CD4-positive, alpha-beta memory T cell (primary cell): ENCODE data around the gene ATN1. TPM values are rescaled to one million over a fixed set of nuclear protein-coding genes. Genes with fewer than 3 reads are reported as not detected.

Source experiments
- CTCF ChIA-PET: fragments of 350-600 bp; sonication (Branson Sonifier 250); formaldehyde crosslinking; loops from one replicate; lab custom pipeline; 2021; ENCODE audit warnings: inconsistent platforms; ENCODE audit not compliant: partially characterized antibody; lab: Charles Lee
- POLR2A ChIA-PET: fragments of 350-600 bp; sonication (Branson Sonifier 250); formaldehyde crosslinking; loops from one replicate; lab custom pipeline; 2021; ENCODE audit not compliant: partially characterized antibody; lab: Charles Lee
- DNase-seq, 5 donors: peaks; one replicate each; pipeline versions ENCODE4 v3.0.0 to v3.0.0-alpha.2; 2020 to 2022; ENCODE audit warnings: mixed read lengths in 1 of 5
- H3K27ac ChIP-seq: one replicate; pipeline ENCODE4 v1.7.0; 2013; ENCODE audit warnings: low read depth, low read length
- H3K27me3 ChIP-seq: 2 replicates; pipeline ENCODE4 v1.7.0; 2013; ENCODE audit warnings: mild to moderate bottlenecking, low read length, moderate library complexity; ENCODE audit not compliant: insufficient read depth
- H3K36me3 ChIP-seq: 2 replicates; pipeline ENCODE4 v1.7.0; 2013; ENCODE audit warnings: mild to moderate bottlenecking, low read length, moderate library complexity; ENCODE audit not compliant: insufficient read depth
- H3K4me1 ChIP-seq: 2 replicates; pipeline ENCODE4 v1.7.0; 2013; ENCODE audit warnings: mild to moderate bottlenecking, low read length, moderate library complexity; ENCODE audit not compliant: insufficient read depth
- H3K4me3 ChIP-seq, 2 donors: one replicate each; pipeline ENCODE4 v1.7.0; 2013; ENCODE audit warnings: low read length in 2 of 2, mild to moderate bottlenecking in 1 of 2
- H3K9me3 ChIP-seq, 2 donors: one replicate each; pipeline ENCODE4 v1.7.0; 2013; ENCODE audit warnings: low read length in 2 of 2, control low read depth in 1 of 2; ENCODE audit not compliant: control insufficient read depth in 1 of 2
- H3K27ac Mint-ChIP-seq, 7 donors: one replicate each; pipeline ENCODE4 v1.8.0; 2020 to 2021; ENCODE audit warnings: mixed read lengths in 7 of 7, mild to moderate bottlenecking in 6 of 7, inconsistent platforms in 3 of 7, moderate library complexity in 3 of 7
- H3K27me3 Mint-ChIP-seq, 2 donors: one replicate each; pipeline ENCODE4 v1.8.0; 2020 to 2021; ENCODE audit warnings: mixed read lengths in 2 of 2
- H3K36me3 Mint-ChIP-seq, 2 donors: one replicate each; pipeline ENCODE4 v1.8.0; 2020 to 2021; ENCODE audit warnings: mixed read lengths in 2 of 2, inconsistent platforms in 1 of 2, mild to moderate bottlenecking in 1 of 2
- H3K4me1 Mint-ChIP-seq, 4 donors: one replicate each; pipeline ENCODE4 v1.8.0; 2020 to 2021; ENCODE audit warnings: mixed read lengths in 4 of 4, mild to moderate bottlenecking in 1 of 4
- H3K4me3 Mint-ChIP-seq, 8 donors: one replicate each; pipeline ENCODE4 v1.8.0; 2020 to 2021; ENCODE audit warnings: mixed read lengths in 8 of 8, mild to moderate bottlenecking in 7 of 8, moderate library complexity in 6 of 8, inconsistent platforms in 3 of 8
- H3K9me3 Mint-ChIP-seq, 8 donors: one replicate each; pipeline ENCODE4 v1.8.0; 2020 to 2021; ENCODE audit warnings: mixed read lengths in 8 of 8, mild to moderate bottlenecking in 5 of 8, inconsistent platforms in 3 of 8, moderate library complexity in 1 of 8
- intact Hi-C: fragments of 100-400 bp; cut with micrococcal nuclease; formaldehyde crosslinking; loops from one replicate; pipeline ENCODE4 v1.15.1; 2023
- polyA plus RNA-seq, 2 donors: library from polyadenylated mRNA; unstranded; fragments of 300-500 nt; fragmentation: Illumina TruSeq; gene quantifications; one replicate each; pipeline ENCODE4 v1.2.3, GENCODE V29; 2021
- total RNA-seq, 2 experiments: library from RNA; stranded (reverse); gene quantifications; one replicate each; pipeline ENCODE4 v1.2.3, GENCODE V29; 2021

The ATN1 gene
- total and polyA plus RNA-seq, 4 experiments from 2014 or later, result 0.16 to 33.0 (median 16.7) TPM

GRCh38 chr12:6941782-6942181 is 14.0 kb downstream of the ATN1 start:
- Histone ChIP-seq H3K36me3 (no peaks in the 10 kb centered on the region), H3K9me3 (no peaks in the 10 kb centered on the region), H3K4me3 (no peak overlapping the region), H3K27me3 (no peaks in the 10 kb centered on the region), H3K27ac (no peak overlapping the region), H3K4me1 (peaks cover 47% of the 10 kb centered on the region)
- no peak overlapping the region for H3K4me3 Mint-ChIP-seq
- H3K36me3 Mint-ChIP-seq, result peaks cover 0 to 22% of the 10 kb centered on the region in 2 donors
- no peaks in the 10 kb centered on the region for H3K27me3 Mint-ChIP-seq
- CTCF ChIA-PET, result interaction anchor here (4.7 to 18.5 kb wide), 3 partner anchors 17 to 71 kb away, joined by 54 to 774 read pairs (median 77); partner anchors contain the start of gene SPSB2
- H3K4me1 Mint-ChIP-seq, result peaks cover 25 to 65% (median 46%) of the 10 kb centered on the region in 4 donors
- intact Hi-C loops, result no loop called here
- H3K27ac Mint-ChIP-seq, result peak overlapping the region in 1 of 7 donors; percentile 98
- peaks cover 0 to 8% (median 0%) of the 10 kb centered on the region in 8 donors for H3K9me3 Mint-ChIP-seq
- no peak for DNase-seq
- POLR2A ChIA-PET, result interaction anchor here (1.0 to 22.1 kb wide), 7 partner anchors 10 to 167 kb away, joined by 3 to 1807 read pairs (median 50); partner anchors contain the start of genes ATN1, EMG1, ENO2 and PHB2

DNA sequence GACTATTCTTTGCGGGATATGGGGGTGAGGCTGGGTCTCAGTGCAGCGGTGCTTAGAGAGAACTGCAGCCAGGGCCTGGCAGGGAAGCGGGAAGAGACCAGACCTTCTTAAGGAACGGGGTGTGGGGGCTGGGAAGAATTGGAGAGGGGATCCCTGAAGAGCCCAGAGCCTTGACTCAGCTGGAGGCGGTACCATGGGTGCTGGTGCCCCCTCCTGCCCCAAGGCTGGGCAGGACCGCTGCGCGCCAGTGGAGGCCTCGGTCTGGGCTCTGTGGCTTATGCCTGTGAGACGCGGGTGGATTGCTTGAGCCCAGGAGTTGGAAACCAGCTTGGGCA is 14.5 kb downstream of the ATN1 start:
- Mint-ChIP-seq H3K4me3 (peak overlapping the region in 6 of 8 donors; percentile 17 to 67 (median 40)), H3K27me3 (no peaks in the 10 kb centered on the region)
- H3K27ac ChIP-seq, result no peak overlapping the region

GRCh38 chr12:6943389-6943721 is 15.6 kb downstream of the ATN1 start:
- CTCF ChIA-PET, result interaction anchor here (0.6 to 18.5 kb wide), 18 partner anchors 9 to 169 kb away, joined by 3 to 774 read pairs (median 10); partner anchors contain the start of genes C1RL, LPCAT3, SPSB2 and TPI1
- Histone ChIP-seq H3K27me3 (no peaks in the 10 kb centered on the region), H3K36me3 (no peaks in the 10 kb centered on the region), H3K27ac (peak overlapping the region; percentile 91), H3K9me3 (no peaks in the 10 kb centered on the region), H3K4me3 (peak overlapping the region; percentile 87 to 90), H3K4me1 (peaks cover 56% of the 10 kb centered on the region)
- H3K36me3 Mint-ChIP-seq, result peaks cover 0 to 19% of the 10 kb centered on the region in 2 donors
- peak overlapping the region; percentile 95 to 100 (median 98) for H3K27ac Mint-ChIP-seq
- POLR2A ChIA-PET, result interaction anchor here (0.7 to 22.1 kb wide), 33 partner anchors 9 to 697 kb away, joined by 3 to 1807 read pairs (median 7); partner anchors contain the start of genes ATN1, C1R, C1RL and CD4
- intact Hi-C loops, result loop anchor here (1.0 kb wide), 1 partner anchor 91 kb away; the partner anchor contains the start of gene USP5
- H3K27me3 Mint-ChIP-seq, result no peaks in the 10 kb centered on the region
- peak overlapping the region; percentile 91 to 99 (median 98) for H3K4me3 Mint-ChIP-seq
- peak in 4 of 5 donors; percentile 90 to 95 (median 92) for DNase-seq
- peaks cover 0 to 10% (median 0%) of the 10 kb centered on the region in 8 donors for H3K9me3 Mint-ChIP-seq
- H3K4me1 Mint-ChIP-seq, result peaks cover 30 to 73% (median 53%) of the 10 kb centered on the region in 4 donors

More for the DNA sequence above, 14.5 kb downstream of the ATN1 start:
- peaks cover 0 to 8% (median 0%) of the 10 kb centered on the region in 8 donors for H3K9me3 Mint-ChIP-seq
- ChIA-PET POLR2A (interaction anchor here (0.8 to 22.1 kb wide), 11 partner anchors 10 to 170 kb away, joined by 3 to 1807 read pairs (median 51); partner anchors contain the start of genes ATN1, CDCA3, EMG1 and ENO2), CTCF (interaction anchor here (0.6 to 18.5 kb wide), 5 partner anchors 10 to 73 kb away, joined by 3 to 774 read pairs (median 32); partner anchors contain the start of gene SPSB2)
- H3K4me1 ChIP-seq, result peaks cover 49% of the 10 kb centered on the region
- H3K36me3 ChIP-seq, result no peaks in the 10 kb centered on the region
- H3K4me3 ChIP-seq, result no peak overlapping the region
- H3K27me3 ChIP-seq, result no peaks in the 10 kb centered on the region
- H3K27ac Mint-ChIP-seq, result peak overlapping the region; percentile 89 to 100 (median 98)
- no peaks in the 10 kb centered on the region for H3K9me3 ChIP-seq
- intact Hi-C loops, result no loop called here
- peaks cover 0 to 22% of the 10 kb centered on the region in 2 donors for H3K36me3 Mint-ChIP-seq
- H3K4me1 Mint-ChIP-seq, result peaks cover 27 to 68% (median 49%) of the 10 kb centered on the region in 4 donors
- DNase-seq, result no peak

GRCh38 chr12:6943722-6944380 is 16.1 kb downstream of the ATN1 start, which contains the start of the genes C12orf57 and RNU7-1:
C12orf57 (plus strand) TSS chr12:6944022; CDS start chr12:6944122, 100 bp downstream.
RNU7-1 (plus strand) TSS chr12:6943816.
- Histone ChIP-seq H3K27ac (peak within 1 kb of the TSS; percentile 91), H3K27me3 (no peaks in the 10 kb centered on the region), H3K4me3 (peak within 1 kb of the TSS; percentile 87 to 90), H3K36me3 (no peaks in the 10 kb centered on the region), H3K4me1 (peaks cover 58% of the 10 kb centered on the region), H3K9me3 (no peaks in the 10 kb centered on the region)
- Mint-ChIP-seq H3K4me1 (peaks cover 32 to 73% (median 57%) of the 10 kb centered on the region in 4 donors), H3K27ac (peak within 1 kb of the TSS; percentile 95 to 100 (median 98)), H3K9me3 (peaks cover 0 to 10% (median 0%) of the 10 kb centered on the region in 8 donors), H3K36me3 (peaks cover 0 to 19% of the 10 kb centered on the region in 2 donors), H3K4me3 (peak within 1 kb of the TSS; percentile 91 to 99 (median 98)), H3K27me3 (no peaks in the 10 kb centered on the region)
- ChIA-PET CTCF (interaction anchor here (0.6 to 18.5 kb wide), 21 partner anchors 9 to 172 kb away, joined by 3 to 774 read pairs (median 5); partner anchors contain the start of genes C1RL, LPCAT3, SPSB2 and TPI1), POLR2A (interaction anchor here (0.7 to 22.1 kb wide), 35 partner anchors 8 to 697 kb away, joined by 3 to 1807 read pairs (median 7); partner anchors contain the start of genes ATN1, C1R, C1RL and CD4)
- peak in 4 of 5 donors; percentile 85 to 90 (median 89) for DNase-seq
- intact Hi-C loops, result loop anchor here (1.0 kb wide), 11 partner anchors 17 to 169 kb away; partner anchors contain the start of genes C1R, C1RL, EMG1 and ENO2

DNA sequence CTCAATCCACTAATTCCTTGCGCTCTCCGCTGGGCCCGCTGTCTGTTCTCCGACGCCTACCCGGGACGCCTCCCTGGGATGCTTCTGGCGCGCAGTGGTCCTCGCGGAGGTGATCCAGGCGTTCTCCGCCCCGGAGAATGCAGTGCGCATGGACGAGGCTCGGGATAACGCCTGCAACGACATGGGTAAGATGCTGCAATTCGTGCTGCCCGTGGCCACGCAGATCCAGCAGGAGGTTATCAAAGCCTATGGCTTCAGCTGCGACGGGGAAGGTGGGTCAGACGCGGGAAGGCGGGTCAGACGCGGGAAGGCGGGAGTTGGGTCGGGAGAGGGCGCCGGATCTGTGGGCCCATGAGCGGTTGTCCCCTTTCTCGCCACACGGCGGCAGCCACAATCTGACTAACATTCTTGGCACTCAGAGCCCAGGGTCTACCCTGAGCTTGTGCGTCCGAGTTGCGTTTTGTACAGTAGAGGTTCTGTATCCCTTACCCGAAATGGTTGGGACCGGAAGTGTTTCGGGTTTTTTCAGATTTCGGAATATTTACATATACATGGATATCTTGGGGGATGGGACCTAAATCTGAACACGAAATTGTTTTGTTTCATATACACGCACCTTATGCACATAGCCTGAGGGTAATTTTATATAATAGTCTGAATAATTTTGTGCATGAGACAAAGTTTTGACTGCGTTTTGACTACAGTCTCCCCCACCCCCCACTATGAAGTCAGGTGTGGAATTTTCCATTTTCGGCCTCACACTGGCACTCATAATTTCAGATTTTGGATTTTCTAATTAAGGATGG is 16.8 kb downstream of the ATN1 start:
- no peaks in the 10 kb centered on the region for H3K9me3 ChIP-seq
- no peaks in the 10 kb centered on the region for H3K27me3 ChIP-seq
- CTCF ChIA-PET, result interaction anchor here (0.6 to 18.5 kb wide), 24 partner anchors 8 to 171 kb away, joined by 3 to 774 read pairs (median 6); partner anchors contain the start of genes C1RL, LPCAT3, SPSB2 and USP5
- Mint-ChIP-seq H3K4me1 (peaks cover 37 to 74% (median 60%) of the 10 kb centered on the region in 4 donors), H3K27me3 (no peaks in the 10 kb centered on the region), H3K4me3 (peak overlapping the region; percentile 91 to 99 (median 98)), H3K36me3 (peaks cover 0 to 19% of the 10 kb centered on the region in 2 donors), H3K27ac (peak overlapping the region; percentile 95 to 100 (median 98)), H3K9me3 (peaks cover 0 to 10% (median 0%) of the 10 kb centered on the region in 8 donors)
- POLR2A ChIA-PET, result interaction anchor here (0.8 to 22.1 kb wide), 31 partner anchors 8 to 696 kb away, joined by 3 to 1807 read pairs (median 8); partner anchors contain the start of genes ATN1, C1RL, CDCA3 and CLSTN3
- no peaks in the 10 kb centered on the region for H3K36me3 ChIP-seq
- peak; percentile 84 to 90 (median 85) for DNase-seq
- peak overlapping the region; percentile 91 for H3K27ac ChIP-seq
- intact Hi-C loops, result loop anchor here (1.0 kb wide), 10 partner anchors 17 to 169 kb away; partner anchors contain the start of genes C1R, C1RL, EMG1 and ENO2
- H3K4me3 ChIP-seq, result peak overlapping the region; percentile 87 to 90
- H3K4me1 ChIP-seq, result peaks cover 66% of the 10 kb centered on the region

DNA sequence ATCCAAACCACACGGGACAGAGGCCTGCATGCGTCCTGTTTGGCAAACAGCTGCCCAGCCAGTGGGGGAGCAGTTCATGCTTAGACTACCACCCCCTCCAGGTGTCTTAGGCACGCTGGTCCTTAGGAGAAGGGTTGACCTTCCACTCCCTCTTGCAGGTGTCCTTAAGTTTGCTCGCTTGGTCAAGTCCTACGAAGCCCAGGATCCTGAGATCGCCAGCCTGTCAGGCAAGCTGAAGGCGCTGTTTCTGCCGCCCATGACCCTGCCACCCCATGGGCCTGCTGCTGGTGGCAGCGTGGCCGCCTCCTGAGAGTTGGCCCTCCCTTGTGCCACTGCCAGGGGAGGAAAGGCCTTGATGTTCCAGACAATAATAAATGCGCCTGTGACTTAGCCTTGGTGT is 17.9 kb downstream of the ATN1 start:
- H3K9me3 ChIP-seq, result no peaks in the 10 kb centered on the region
- H3K4me1 Mint-ChIP-seq, result peaks cover 46 to 80% (median 69%) of the 10 kb centered on the region in 4 donors
- DNase-seq, result no peak
- intact Hi-C loops, result no loop called here
- no peaks in the 10 kb centered on the region for H3K36me3 ChIP-seq
- ChIA-PET POLR2A (interaction anchor here (1.1 to 22.1 kb wide), 9 partner anchors 14 to 257 kb away, joined by 3 to 1807 read pairs (median 62); partner anchors contain the start of genes ATN1, C1RL, EMG1 and LPCAT3), CTCF (interaction anchor here (0.9 to 18.5 kb wide), 19 partner anchors 7 to 167 kb away, joined by 3 to 774 read pairs (median 7); partner anchors contain the start of genes C1RL, ENO2, LPCAT3 and SPSB2)
- H3K9me3 Mint-ChIP-seq, result peaks cover 0 to 10% (median 0%) of the 10 kb centered on the region in 8 donors
- no peaks in the 10 kb centered on the region for H3K27me3 ChIP-seq
- H3K27me3 Mint-ChIP-seq, result no peaks in the 10 kb centered on the region
- H3K4me3 ChIP-seq, result peak overlapping the region; percentile 75 to 87
- peak overlapping the region; percentile 91 for H3K27ac ChIP-seq
- peak overlapping the region; percentile 95 to 100 (median 98) for H3K27ac Mint-ChIP-seq
- H3K4me1 ChIP-seq, result peaks cover 76% of the 10 kb centered on the region
- H3K36me3 Mint-ChIP-seq, result peaks cover 0 to 20% of the 10 kb centered on the region in 2 donors
- H3K4me3 Mint-ChIP-seq, result peak overlapping the region; percentile 91 to 99 (median 98)
